HG02885 (cell line): Measurements from ENCODE around the gene SMIM44.
"Not testable (repeated sequence)": the region's sequence is repeated elsewhere in the genome, so short reads cannot be mapped to it uniquely, and the experiment has no call there.

Experiments used
- ATAC-seq: cut with Tn5 transposase; IDR thresholded peaks from one replicate; pipeline ENCODE4 v1.9.1; 2021; ENCODE audit warnings: mild to moderate bottlenecking; ENCODE audit not compliant: unreplicated experiment, poor library complexity

The SMIM44 gene

GRCh38 chr19:3518659-3519058 is 35.4 kb upstream of the SMIM44 start:
- ATAC-seq: no peak

GRCh38 chr19:3518255-3518654 is 35.0 kb upstream of the SMIM44 start:
- no peak for ATAC-seq

GRCh38 chr19:3517638-3518037 is 34.4 kb upstream of the SMIM44 start:
- ATAC-seq: no peak

- ATAC-seq: no peak
Measured at GRCh38 chr19:3516675-3517207, 33.5 kb upstream of the SMIM44 start.

GRCh38 chr19:3515891-3516422 is 32.7 kb upstream of the SMIM44 start:
- no peak for ATAC-seq

- no peak for ATAC-seq
Measured at GRCh38 chr19:3514930-3515329, 31.7 kb upstream of the SMIM44 start.

GRCh38 chr19:3513229-3514140 is 30.2 kb upstream of the SMIM44 start:
- ATAC-seq: no peak

GRCh38 chr19:3512562-3513228 is 29.5 kb upstream of the SMIM44 start:
- ATAC-seq: no peak

- ATAC-seq: no peak
Measured at GRCh38 chr19:3511506-3512251, 28.4 kb upstream of the SMIM44 start.

- no peak for ATAC-seq
Measured at GRCh38 chr19:3510727-3511126, 27.5 kb upstream of the SMIM44 start.

GRCh38 chr19:3509566-3509989 is 26.3 kb upstream of the SMIM44 start:
- ATAC-seq: no peak

- ATAC-seq: no peak
Measured at GRCh38 chr19:3508771-3509535, 25.7 kb upstream of the SMIM44 start.

GRCh38 chr19:3508121-3508661 is 24.9 kb upstream of the SMIM44 start:
- ATAC-seq: not testable (repeated sequence)

- no peak for ATAC-seq
Measured at GRCh38 chr19:3507371-3508120, 24.3 kb upstream of the SMIM44 start.

- ATAC-seq: no peak
Measured at GRCh38 chr19:3506384-3507340, 23.4 kb upstream of the SMIM44 start.

- ATAC-seq: peak; percentile 90
Measured at GRCh38 chr19:3505598-3506383, 22.6 kb upstream of the SMIM44 start, which contains the start of gene FZR1. Gene FZR1, plus strand, starts transcription at chr19:3506311. Its CDS starts 16,679 bp downstream, at chr19:3522990.

GRCh38 chr19:3504735-3505134 is 21.5 kb upstream of the SMIM44 start:
- no peak for ATAC-seq
